Fibroblast of villous mesenchyme (primary cell): ENCODE measurements around the gene ZNF782. TPM values are rescaled to one million over a fixed set of nuclear protein-coding genes. Genes with fewer than 3 reads are reported as not detected.
"Not testable (repeated sequence)": the region's sequence is repeated elsewhere in the genome, so short reads cannot be mapped to it uniquely, and the experiment has no call there.

Experiments
- DNase-seq: peaks from one replicate; pipeline ENCODE4 v3.0.0-alpha.2; 2010; ENCODE audit warnings: low read depth
- H3K4me3 ChIP-seq: 2 replicates; pipeline ENCODE4 v1.5.1; 2011; ENCODE audit warnings: low read depth, mild to moderate bottlenecking, low read length
- CTCF ChIP-seq: IDR thresholded peaks from 2 replicates; pipeline ENCODE4 v1.5.1; 2012; ENCODE audit warnings: low read depth, mild to moderate bottlenecking, low read length; ENCODE audit not compliant: insufficient read depth
- total RNA-seq: library from RNA; depleted of rRNA; stranded (reverse); fragments of >200 nt; gene quantifications from 2 replicates; pipeline ENCODE4 v1.2.3, GENCODE V29; 2012

The ZNF782 gene
- 4.5 and 5.6 TPM in 2 replicates for total RNA-seq

GRCh38 chr9:96853781-96854650 is at the start of gene ZNF782:
ZNF782 (minus strand) TSS chr9:96854514; CDS start chr9:96851961, 2,553 bp downstream.
- no peak for TF ChIP-seq CTCF
- H3K4me3 ChIP-seq = peak within 1 kb of the TSS; percentile 79
- peak; percentile 93 for DNase-seq

GRCh38 chr9:96900010-96900409 is 45.7 kb upstream of the ZNF782 start:
- H3K4me3 ChIP-seq, DNase-seq: not testable (repeated sequence)

GRCh38 chr9:96892131-96892530 is 37.8 kb upstream of the ZNF782 start:
- no peak for TF ChIP-seq CTCF
- H3K4me3 ChIP-seq = no peak overlapping the region
- DNase-seq = no peak

GRCh38 chr9:96888591-96888990 is 34.3 kb upstream of the ZNF782 start:
- DNase-seq = no peak
- TF ChIP-seq CTCF = no peak
- no peak overlapping the region for H3K4me3 ChIP-seq

GRCh38 chr9:96885424-96885823 is 31.1 kb upstream of the ZNF782 start:
- DNase-seq = no peak
- no peak for TF ChIP-seq CTCF
- H3K4me3 ChIP-seq = no peak overlapping the region

GRCh38 chr9:96884443-96884842 is 30.1 kb upstream of the ZNF782 start:
- no peak for TF ChIP-seq CTCF
- no peak overlapping the region for H3K4me3 ChIP-seq
- peak; percentile 40 for DNase-seq

GRCh38 chr9:96883922-96884321 is 29.6 kb upstream of the ZNF782 start:
- H3K4me3 ChIP-seq = no peak overlapping the region
- TF ChIP-seq CTCF = no peak
- no peak for DNase-seq
